ENCODE data around the gene LPAR1. TPM values are rescaled to one million over a fixed set of nuclear protein-coding genes. Genes with fewer than 3 reads are reported as not detected.

LPAR1 gene
- total and polyA plus RNA-seq, 2 of the 8 experiments (the other 6 are each of a cell fraction or from before 2014, with no cell fraction given) = 3.4 to 5.1 TPM

DNA sequence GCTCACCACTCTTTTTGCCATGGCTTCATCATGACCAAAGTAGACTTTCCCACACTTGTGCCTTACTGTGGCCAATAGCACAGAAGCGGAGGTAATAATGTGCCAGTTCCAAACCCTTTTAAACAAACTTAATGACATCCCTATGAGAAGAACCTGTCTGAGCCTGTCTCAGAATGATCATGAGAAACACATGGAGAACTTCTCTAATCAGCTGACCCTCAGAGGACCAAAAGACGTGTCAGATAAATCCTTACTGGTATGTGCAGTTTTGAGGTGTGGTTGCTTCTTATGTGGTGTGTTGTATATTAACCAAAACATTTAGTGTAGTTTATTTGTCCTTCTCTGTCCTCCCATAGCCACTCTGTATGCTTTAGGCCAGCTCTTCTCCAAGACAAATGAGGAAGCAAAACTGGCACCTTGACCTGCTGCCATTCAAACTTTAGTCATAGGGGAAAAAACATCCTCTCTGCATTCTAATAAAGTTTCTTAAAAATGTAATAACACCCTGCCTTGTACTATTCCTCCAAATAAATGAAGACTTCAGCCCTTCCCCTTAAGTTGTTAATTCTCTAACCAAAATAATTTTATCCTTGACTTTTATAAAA lies 200.8 kb downstream of the LPAR1 start (continued):
- TF ChIP-seq RNF2 (IDR thresholded peaks at IDR 0.05; ENCODE audit: borderline replicate concordance, low read depth, low read length, missing control alignments, poor library complexity, severe bottlenecking) = no peak
- no peak for TF ChIP-seq SUZ12 (IDR thresholded peaks at IDR 0.05; ENCODE audit: low read length)
- no peak for TF ChIP-seq JUN (IDR thresholded peaks at IDR 0.05; ENCODE audit: low read depth, low read length)
- TF ChIP-seq RXRA (IDR thresholded peaks at IDR 0.05; ENCODE audit: insufficient read depth, low read depth, low read length) = no peak
- TF ChIP-seq POLR2A (IDR thresholded peaks at IDR 0.05; ENCODE audit: control extremely low read depth in 1 of 2, low read depth in 2 of 2, low read length in 2 of 2) = no peak
- no peak for TF ChIP-seq MAFK (IDR thresholded peaks at IDR 0.05; ENCODE audit: low read depth, low read length)
